ENCODE results near the gene ARCN1. TPM values are rescaled to one million over a fixed set of nuclear protein-coding genes. Genes with fewer than 3 reads are reported as not detected.
"Not testable (repeated sequence)": the region's sequence is repeated elsewhere in the genome, so short reads cannot be mapped to it uniquely, and the experiment has no call there.

The ARCN1 gene
- total RNA-seq, 4 donors from 2014 or later: 61.4 to 81.2 (median 70.7) TPM

DNA sequence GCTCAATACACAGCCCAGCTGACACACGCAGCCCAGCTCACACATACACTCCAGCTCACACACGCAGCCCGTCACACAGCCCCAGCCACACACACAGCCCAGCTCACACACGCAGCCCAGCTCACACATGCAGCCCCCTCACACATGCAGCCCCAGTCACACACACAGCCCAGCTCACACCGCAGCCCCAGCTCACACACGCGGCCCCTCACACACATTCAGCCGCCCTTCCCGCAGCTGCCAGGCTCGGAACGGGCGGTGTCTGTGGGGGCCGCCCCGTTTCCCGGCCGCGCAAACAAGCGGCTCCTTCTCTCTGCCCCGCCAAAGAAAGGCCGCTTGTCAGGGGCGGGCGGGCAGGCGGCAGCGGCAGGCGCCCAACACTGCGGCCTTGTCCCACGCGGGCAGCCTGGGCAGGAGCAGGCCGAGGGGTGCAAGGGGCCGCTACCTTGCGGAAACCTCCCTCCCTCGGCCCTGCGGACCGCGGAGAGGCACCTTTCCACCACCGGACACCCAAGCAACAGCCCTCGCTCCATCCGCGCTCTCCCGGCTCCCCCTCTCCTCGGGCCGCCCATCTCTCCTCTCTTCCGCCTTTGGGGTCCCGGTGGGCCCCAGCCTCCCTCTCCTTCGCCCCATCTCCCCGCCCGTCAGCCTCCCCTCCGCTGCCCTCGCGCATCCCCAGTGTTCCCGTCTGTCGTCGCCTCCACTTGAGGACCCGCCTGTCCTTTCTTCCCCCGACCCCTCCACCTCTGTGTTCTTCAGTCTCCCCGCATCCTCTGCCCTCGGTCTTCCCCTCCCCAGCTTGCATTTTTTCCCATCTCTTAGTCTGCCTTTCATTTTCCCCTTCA, 37.4 kb downstream of the ARCN1 start:
- TF ChIP-seq, protein P1, sequence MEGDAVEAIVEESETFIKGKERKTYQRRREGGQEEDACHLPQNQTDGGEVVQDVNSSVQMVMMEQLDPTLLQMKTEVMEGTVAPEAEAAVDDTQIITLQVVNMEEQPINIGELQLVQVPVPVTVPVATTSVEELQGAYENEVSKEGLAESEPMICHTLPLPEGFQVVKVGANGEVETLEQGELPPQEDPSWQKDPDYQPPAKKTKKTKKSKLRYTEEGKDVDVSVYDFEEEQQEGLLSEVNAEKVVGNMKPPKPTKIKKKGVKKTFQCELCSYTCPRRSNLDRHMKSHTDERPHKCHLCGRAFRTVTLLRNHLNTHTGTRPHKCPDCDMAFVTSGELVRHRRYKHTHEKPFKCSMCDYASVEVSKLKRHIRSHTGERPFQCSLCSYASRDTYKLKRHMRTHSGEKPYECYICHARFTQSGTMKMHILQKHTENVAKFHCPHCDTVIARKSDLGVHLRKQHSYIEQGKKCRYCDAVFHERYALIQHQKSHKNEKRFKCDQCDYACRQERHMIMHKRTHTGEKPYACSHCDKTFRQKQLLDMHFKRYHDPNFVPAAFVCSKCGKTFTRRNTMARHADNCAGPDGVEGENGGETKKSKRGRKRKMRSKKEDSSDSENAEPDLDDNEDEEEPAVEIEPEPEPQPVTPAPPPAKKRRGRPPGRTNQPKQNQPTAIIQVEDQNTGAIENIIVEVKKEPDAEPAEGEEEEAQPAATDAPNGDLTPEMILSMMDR (IDR thresholded peaks at IDR 0.05): no peak
- TF ChIP-seq POLR2A (IDR thresholded peaks at IDR 0.05): no peak
- peak in 1 of 2 donors; percentile 88 for DNase-seq (ENCODE audit: low spot score in 2 of 2)
- intact Hi-C loops (cut with DNase I; ENCODE audit: low total_unique reads): no loop called here
- 37 to 44% methylated on average over 56 to 57 of the region's 57 CpGs for WGBS, 2 donors
- H3K4me3 ChIP-seq (ENCODE audit: low read depth, poor library complexity, severe bottlenecking): no peak overlapping the region

DNA sequence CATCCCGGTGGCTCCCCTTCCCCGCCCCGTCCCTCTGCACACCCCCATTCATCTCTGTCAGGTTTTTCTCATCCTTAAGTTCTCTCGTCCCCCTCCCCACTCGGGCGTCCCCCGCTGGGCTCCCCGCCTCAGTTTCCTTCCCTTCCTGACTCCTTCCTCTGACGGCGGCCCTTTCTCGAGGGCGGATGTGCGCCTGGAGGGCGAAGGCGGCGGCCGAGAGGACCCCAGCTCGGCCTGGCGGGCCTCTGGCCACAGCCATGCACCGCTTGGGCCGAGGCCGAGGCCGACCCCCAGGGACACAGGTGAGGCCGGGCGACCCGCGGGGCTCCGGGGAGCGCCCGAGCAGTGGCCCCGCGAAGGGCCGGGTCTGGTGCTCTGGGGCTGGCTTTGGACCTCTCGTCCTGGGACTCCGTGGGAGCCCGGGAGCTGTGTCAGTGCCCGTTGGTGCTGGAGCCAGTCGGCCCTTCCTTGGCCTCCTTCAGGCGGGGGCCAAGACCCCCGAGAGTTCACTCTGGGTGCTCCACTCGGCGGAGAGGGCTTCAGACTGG, 38.1 kb downstream of the ARCN1 start:
- DNase-seq (ENCODE audit: low spot score in 2 of 2): peak in 1 of 2 donors; percentile 86
- H3K4me3 ChIP-seq (ENCODE audit: low read depth, poor library complexity, severe bottlenecking): peak overlapping the region; percentile 11
- no peak for TF ChIP-seq POLR2A (IDR thresholded peaks at IDR 0.05)
- TF ChIP-seq, protein P1 (IDR thresholded peaks at IDR 0.05): no peak
- 48 to 50% methylated on average over 21 to 35 of the region's 42 CpGs for WGBS, 2 donors
- intact Hi-C loops (cut with DNase I; ENCODE audit: low total_unique reads): no loop called here

DNA sequence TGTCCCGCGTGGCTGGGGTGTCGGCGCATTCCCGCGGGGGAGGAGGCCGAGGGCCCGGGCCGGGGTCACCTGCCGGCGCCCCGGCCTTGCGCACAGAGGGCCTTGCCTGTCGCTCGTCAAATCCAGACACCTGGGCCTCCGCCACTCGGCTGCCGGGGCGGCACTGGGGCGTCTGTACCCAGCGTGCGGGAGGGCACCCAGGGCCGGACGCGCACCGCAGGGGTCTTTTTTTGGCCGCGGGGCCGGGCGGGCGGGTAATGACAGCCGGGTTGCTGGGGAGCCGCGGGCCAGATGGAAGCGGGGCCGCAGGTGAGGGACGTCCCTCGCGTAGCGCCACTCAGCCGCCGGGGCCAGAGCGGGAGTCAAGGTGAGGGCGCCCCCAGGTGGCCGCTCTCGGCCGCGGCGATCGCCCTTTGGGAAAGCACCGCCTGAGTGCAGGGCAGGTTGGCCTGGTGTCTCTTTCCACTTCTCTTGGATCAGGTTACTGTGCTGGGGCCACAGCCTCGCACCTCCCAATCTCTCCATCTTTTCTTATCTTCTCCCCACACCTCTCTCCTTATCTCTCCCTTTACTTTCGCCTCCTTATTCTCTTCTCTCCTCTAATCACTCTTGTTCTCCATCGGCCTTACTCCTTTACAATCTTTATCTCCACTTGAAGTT, 38.7 kb downstream of the ARCN1 start:
- peak overlapping the region; percentile 11 for H3K4me3 ChIP-seq (ENCODE audit: low read depth, poor library complexity, severe bottlenecking)
- intact Hi-C loops (cut with DNase I; ENCODE audit: low total_unique reads): no loop called here
- DNase-seq (ENCODE audit: low spot score in 2 of 2): peak in 1 of 2 donors; percentile 96
- TF ChIP-seq POLR2A (IDR thresholded peaks at IDR 0.05): no peak
- TF ChIP-seq, protein P1 (IDR thresholded peaks at IDR 0.05): peak in 1 of 3 donors; percentile 47
- 15% methylated on average over 23 to 32 of the region's 54 CpGs for WGBS, 2 donors

DNA sequence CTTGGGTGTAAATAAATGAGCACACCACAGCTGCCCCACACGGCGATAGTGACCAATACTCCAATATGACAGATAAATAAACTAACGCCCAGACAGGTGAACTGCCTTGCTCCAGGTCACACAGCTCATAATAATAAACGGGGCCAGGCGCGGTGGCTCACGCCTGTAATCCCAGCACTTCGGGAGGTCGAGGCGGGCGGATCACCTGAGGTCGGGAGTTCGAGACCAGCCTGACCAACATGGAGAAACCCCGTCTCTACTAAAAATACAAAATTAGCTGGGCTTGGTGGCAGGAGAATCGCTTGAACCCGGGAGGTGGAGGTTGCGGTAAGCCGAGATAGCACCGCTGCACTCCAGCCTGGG, 39.2 kb downstream of the ARCN1 start:
- 75 to 78% methylated on average over 19 of the region's 19 CpGs for WGBS, 2 donors
- H3K4me3 ChIP-seq (ENCODE audit: low read depth, poor library complexity, severe bottlenecking); intact Hi-C loops (cut with DNase I; ENCODE audit: low total_unique reads): not testable (repeated sequence)
- DNase-seq (ENCODE audit: low spot score in 2 of 2): peak in 1 of 2 donors; percentile 42

DNA sequence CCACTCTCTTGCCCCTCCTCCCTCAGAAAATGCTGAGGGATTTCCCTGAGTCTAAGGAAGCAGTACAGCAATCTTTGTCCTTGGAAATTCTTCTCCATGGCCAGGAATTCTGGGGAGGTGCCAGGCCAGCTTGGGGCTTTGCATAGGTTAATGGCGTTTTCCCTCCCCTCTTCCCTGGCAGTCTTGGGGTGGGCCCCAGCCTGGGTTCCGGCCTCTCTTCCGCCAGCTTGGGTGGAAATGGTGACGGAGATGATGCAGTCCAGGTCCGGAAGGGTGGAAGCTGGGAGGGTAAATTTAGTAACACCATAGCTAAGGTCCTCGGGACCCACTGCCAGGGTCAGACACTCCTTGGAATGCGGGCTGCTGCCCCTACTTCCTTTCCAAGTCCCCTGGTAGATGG, 40.2 kb downstream of the ARCN1 start:
- intact Hi-C loops (cut with DNase I; ENCODE audit: low total_unique reads): no loop called here
- H3K4me3 ChIP-seq (ENCODE audit: low read depth, poor library complexity, severe bottlenecking): no peak overlapping the region
- DNase-seq (ENCODE audit: low spot score in 2 of 2): peak in 1 of 2 donors; percentile 84

More for the DNA sequence above, 40.2 kb downstream of the ARCN1 start:
- 31 to 42% methylated on average over 7 of the region's 7 CpGs for WGBS, 2 donors
- no peak for TF ChIP-seq POLR2A (IDR thresholded peaks at IDR 0.05)
- TF ChIP-seq, protein P1 (IDR thresholded peaks at IDR 0.05): no peak
